A549 (cell line): ENCODE results near the gene PSEN2. TPM values are rescaled to one million over a fixed set of nuclear protein-coding genes. Genes with fewer than 3 reads are reported as not detected.
"Not testable (repeated sequence)": the region's sequence is repeated elsewhere in the genome, so short reads cannot be mapped to it uniquely, and the experiment has no call there.

Experiments used
- ATAC-seq, 2 experiments: fragments of 200-7000 bp in 1 of 2; fragments of >200 bp in 1 of 2; cut with Nextera tagmentation in 1 of 2; cut with Tn5 transposase in 1 of 2; 3 replicates each; pipeline versions ENCODE4 v1.8.0 to v1.9.1; 2018 to 2020; ENCODE audit warnings: mild to moderate bottlenecking in 1 of 2, moderate library complexity in 1 of 2
- CTCF ChIA-PET: fragments of 300-600 bp; sonication (Branson Sonifier 250); formaldehyde crosslinking; extraction: SDS; loops from one replicate; lab custom pipeline; 2021; ENCODE audit warnings: antibody characterized with exemption, inconsistent platforms; lab: Yijun Ruan, JAX
- POLR2A ChIA-PET: fragments of 350-600 bp; formaldehyde crosslinking; extraction: SDS; loops from one replicate; lab custom pipeline; 2021; ENCODE audit warnings: antibody characterized with exemption, inconsistent platforms; lab: Yijun Ruan, JAX
- DNase-seq, 2 experiments: peaks; one replicate each; pipeline versions ENCODE4 v3.0.0 to v3.0.0-alpha.2; 2011 to 2016; ENCODE audit warnings: low read depth in 1 of 2, low spot score in 1 of 2
- FAIRE-seq: peaks from 2 replicates; lab custom pipeline; 2011; peaks lifted over from hg19 to GRCh38; lab: Jason Lieb, UNC
- H3K27ac ChIP-seq, 2 experiments: fragments of >200 bp; sonication (Bioruptor Twin); formaldehyde crosslinking; 3 replicates each; pipeline ENCODE4 v1.5.1; 2016 to 2017
- H3K4me1 ChIP-seq: fragments of >200 bp; sonication (Bioruptor Twin); formaldehyde crosslinking; 3 replicates; pipeline ENCODE4 v1.6.1; 2016
- H3K4me2 ChIP-seq: fragments of >200 bp; sonication (Bioruptor Twin); formaldehyde crosslinking; 3 replicates; pipeline ENCODE4 v1.6.1; 2016
- H3K4me3 ChIP-seq: fragments of >200 bp; sonication (Bioruptor Twin); formaldehyde crosslinking; 3 replicates; pipeline ENCODE4 v1.5.1; 2016
- H3K9me3 ChIP-seq: fragments of >200 bp; sonication (Bioruptor Twin); formaldehyde crosslinking; 3 replicates; pipeline ENCODE4 v1.6.1; 2016
- ATOH8 ChIP-seq: fragments of 250-450 bp; sonication (Bioruptor Pico); IDR thresholded peaks from 2 replicates; pipeline ENCODE4 v1.5.0; 2020; ENCODE audit warnings: low read depth, mild to moderate bottlenecking, moderate library complexity
- BHLHE40 ChIP-seq: IDR thresholded peaks from 2 replicates; pipeline ENCODE4 v1.6.1; 2012; ENCODE audit warnings: low read depth, low read length, inconsistent platforms
- CBX8 ChIP-seq: fragments of 200-600 bp; sonication (generic); IDR thresholded peaks from 2 replicates; pipeline ENCODE4 v1.6.1; 2016
- CHD4 ChIP-seq: fragments of 200-600 bp; sonication (generic); IDR thresholded peaks from 2 replicates; pipeline ENCODE4 v1.6.1; 2016; ENCODE audit warnings: antibody characterized with exemption, mild to moderate bottlenecking, borderline replicate concordance
- E2F6 ChIP-seq: IDR thresholded peaks from 2 replicates; pipeline ENCODE4 v1.6.1; 2012; ENCODE audit warnings: low read depth, borderline replicate concordance
- EHMT2 ChIP-seq: fragments of 200-600 bp; sonication (generic); IDR thresholded peaks from 2 replicates; pipeline ENCODE4 v1.6.1; 2016; ENCODE audit warnings: antibody characterized with exemption, low read depth, mild to moderate bottlenecking, moderate library complexity
- ESRRA ChIP-seq: fragments of 150-350 bp; IDR thresholded peaks from 2 replicates; pipeline ENCODE4 v1.6.1; 2014; ENCODE audit warnings: mild to moderate bottlenecking, low read length, borderline replicate concordance
- FOSB ChIP-seq: fragments of 250-450 bp; sonication (Bioruptor Pico); IDR thresholded peaks from 2 replicates; pipeline ENCODE4 v1.5.0; 2020; ENCODE audit warnings: mild to moderate bottlenecking, moderate library complexity
- FOSL2 ChIP-seq, 2 experiments: fragments of 450-650 bp in 1 of 2; fragments of >200 bp in 1 of 2; sonication (Bioruptor Twin) in 1 of 2; formaldehyde crosslinking; IDR thresholded peaks; 2 replicates each; pipeline versions ENCODE4 v1.5.0 to v1.6.1; 2016 to 2020; ENCODE audit warnings: mild to moderate bottlenecking in 1 of 2, moderate library complexity in 1 of 2
- GATA3 ChIP-seq: IDR thresholded peaks from 2 replicates; pipeline ENCODE4 v1.6.1; 2012; ENCODE audit warnings: borderline replicate concordance
- HDAC2 ChIP-seq: fragments of 200-600 bp; sonication (generic); IDR thresholded peaks from 2 replicates; pipeline ENCODE4 v1.6.1; 2016
- HEYL ChIP-seq: fragments of 250-450 bp; sonication (Bioruptor Pico); IDR thresholded peaks from 2 replicates; pipeline ENCODE4 v1.8.0; 2021; ENCODE audit warnings: mild to moderate bottlenecking, moderate library complexity
- HOXB13 ChIP-seq: fragments of 250-450 bp; sonication (Bioruptor Pico); IDR thresholded peaks from 2 replicates; pipeline ENCODE4 v1.5.0; 2020; ENCODE audit warnings: low read depth, mild to moderate bottlenecking, moderate library complexity
- HOXB5 ChIP-seq: fragments of 250-450 bp; sonication (Bioruptor Pico); IDR thresholded peaks from 2 replicates; pipeline ENCODE4 v1.5.0; 2020; ENCODE audit warnings: mild to moderate bottlenecking, moderate library complexity
- JUNB ChIP-seq: fragments of >200 bp; sonication (Bioruptor Twin); formaldehyde crosslinking; IDR thresholded peaks from 2 replicates; pipeline ENCODE4 v1.6.1; 2016
- KDM1A ChIP-seq: fragments of 200-600 bp; sonication (generic); IDR thresholded peaks from 2 replicates; pipeline ENCODE4 v1.6.1; 2016; ENCODE audit warnings: low read depth, mild to moderate bottlenecking
- KDM5A ChIP-seq: fragments of 200-600 bp; sonication (generic); IDR thresholded peaks from 2 replicates; pipeline ENCODE4 v1.6.1; 2016; ENCODE audit warnings: antibody characterized with exemption, mild to moderate bottlenecking
- MAZ ChIP-seq: fragments of 150-350 bp; IDR thresholded peaks from 2 replicates; pipeline ENCODE4 v1.6.1; 2014; ENCODE audit warnings: antibody characterized with exemption, low read depth, low read length, borderline replicate concordance
- MYC ChIP-seq: IDR thresholded peaks from 2 replicates; pipeline ENCODE4 v1.6.1; 2012; ENCODE audit warnings: mild to moderate bottlenecking, inconsistent platforms, low read length, improper control_type of control experiment, borderline replicate concordance
- PHF8 ChIP-seq: fragments of 200-600 bp; sonication (generic); IDR thresholded peaks from 2 replicates; pipeline ENCODE4 v1.6.1; 2016; ENCODE audit warnings: low read depth, mild to moderate bottlenecking, antibody characterized with exemption, moderate library complexity, borderline replicate concordance
- RAD21 ChIP-seq, 2 experiments: fragments of >200 bp in 1 of 2; sonication (Bioruptor Twin) in 1 of 2; formaldehyde crosslinking in 1 of 2; IDR thresholded peaks in 1 of 2; conservative IDR thresholded peaks in 1 of 2; 2 replicates in 1 of 2; 3 replicates in 1 of 2; pipeline ENCODE4 v1.6.1; 2012 to 2018; ENCODE audit warnings: inconsistent platforms in 1 of 2
- RFX5 ChIP-seq: fragments of 450-650 bp; IDR thresholded peaks from 2 replicates; pipeline ENCODE4 v1.7.1; 2014; ENCODE audit warnings: antibody characterized with exemption, mild to moderate bottlenecking, moderate library complexity
- RNF2 ChIP-seq: fragments of 200-600 bp; sonication (generic); IDR thresholded peaks from 2 replicates; pipeline ENCODE4 v1.6.1; 2016; ENCODE audit warnings: low read depth, mild to moderate bottlenecking, antibody characterized with exemption, moderate library complexity, borderline replicate concordance
- SMC3 ChIP-seq: fragments of >200 bp; sonication (Bioruptor Twin); formaldehyde crosslinking; IDR thresholded peaks from 3 replicates; pipeline ENCODE4 v1.6.1; 2018; ENCODE audit warnings: inconsistent platforms
- SREBF2 ChIP-seq: fragments of 450-650 bp; IDR thresholded peaks from 2 replicates; pipeline ENCODE4 v1.6.1; 2014; ENCODE audit warnings: mild to moderate bottlenecking, moderate library complexity
- ZC3H11A ChIP-seq: fragments of 450-650 bp; IDR thresholded peaks from 2 replicates; pipeline ENCODE4 v1.6.1; 2014; ENCODE audit warnings: antibody characterized with exemption, mild to moderate bottlenecking
- ZFP36 ChIP-seq: fragments of 450-650 bp; IDR thresholded peaks from 2 replicates; pipeline ENCODE4 v1.6.1; 2014; ENCODE audit warnings: borderline replicate concordance; ENCODE audit not compliant: partially characterized antibody
- ZNF302 ChIP-seq: fragments of 250-450 bp; sonication (Bioruptor Pico); IDR thresholded peaks from 2 replicates; pipeline ENCODE4 v1.9.0; 2021; ENCODE audit warnings: inconsistent platforms, mild to moderate bottlenecking, moderate library complexity
- WGBS: methylation state at CpG from one replicate; pipeline ENCODE4 v1.1.6; 2017; ENCODE audit errors: missing lambda C conversion rate; 5-methylcytosine and 5-hydroxymethylcytosine counted together
- polyA plus RNA-seq, 4 experiments: library from polyadenylated mRNA; depleted of rRNA in 3 of 4; stranded (reverse); fragments of >200 nt; fragmentation: RNase III in 1 of 4; extraction: RNeasy Plus Mini Kit Qiagen cat#74134 plus additional on column Dnase treatment in 1 of 4; gene quantifications; 2 replicates in 3 of 4; 3 replicates in 1 of 4; pipeline ENCODE4 v1.2.3, GENCODE V29; 2011 to 2017

PSEN2 gene
- polyA plus RNA-seq, 2 of the 4 experiments (the other 2 are of a cell fraction): 23.4 to 24.2 TPM

GRCh38 chr1:226838456-226838855 is 32.0 kb upstream of the PSEN2 start:
- no peak for DNase-seq
- ChIA-PET POLR2A (no interaction called here), CTCF (interaction anchor here (0.5 to 3.1 kb wide), 2 partner anchors 10 to 435 kb away, joined by 3 to 13 read pairs; no protein-coding TSS in a partner anchor)
- H3K27ac ChIP-seq: no peak overlapping the region
- TF ChIP-seq ESRRA: no peak
- no peak for TF ChIP-seq RNF2
- TF ChIP-seq ATOH8 (CRISPR knock-in tag): no peak
- no peak for TF ChIP-seq KDM5A
- no peak for TF ChIP-seq SMC3
- no peak for TF ChIP-seq PHF8
- TF ChIP-seq RFX5: no peak
- FAIRE-seq: no peak
- ATAC-seq: no peak
- 64% methylated on average over 3 of the region's 3 CpGs for WGBS
- no peak overlapping the region for H3K4me2 ChIP-seq
- H3K4me3 ChIP-seq: no peak overlapping the region
- H3K9me3 ChIP-seq: no peaks in the 10 kb centered on the region
- H3K4me1 ChIP-seq: no peaks in the 10 kb centered on the region

GRCh38 chr1:226845624-226846023 is 24.8 kb upstream of the PSEN2 start:
- no peak overlapping the region for H3K4me3 ChIP-seq
- ChIA-PET CTCF (interaction anchor here (1.2 kb wide), 1 partner anchor 19 kb away, joined by 3 read pairs; no protein-coding TSS in a partner anchor), POLR2A (no interaction called here)
- FAIRE-seq (no peak), ATAC-seq (no peak), DNase-seq (no peak)
- H3K4me1 ChIP-seq: no peaks in the 10 kb centered on the region
- no peak for TF ChIP-seq KDM1A
- no peak for TF ChIP-seq HDAC2
- no peak for TF ChIP-seq GATA3
- TF ChIP-seq PHF8: no peak
- no peak for TF ChIP-seq SREBF2
- TF ChIP-seq E2F6: no peak
- no peak for TF ChIP-seq FOSL2 (IDR thresholded peaks at IDR 0.05)
- TF ChIP-seq FOSL2 (CRISPR knock-in tag; IDR thresholded peaks at IDR 0.05): no peak
- no peak for TF ChIP-seq FOSB (CRISPR knock-in tag)
- TF ChIP-seq ZFP36: no peak
- no peak for TF ChIP-seq MAZ
- TF ChIP-seq CBX8: no peak
- no peak for TF ChIP-seq HOXB5 (CRISPR knock-in tag)
- no peak overlapping the region for H3K4me2 ChIP-seq
- no peak overlapping the region for H3K27ac ChIP-seq
- no peaks in the 10 kb centered on the region for H3K9me3 ChIP-seq

- no peak for FAIRE-seq
- POLR2A ChIA-PET: no interaction called here
- TF ChIP-seq HDAC2 (no peak), HEYL (CRISPR knock-in tag) (no peak), ZFP36 (no peak), GATA3 (no peak), CHD4 (no peak), KDM5A (no peak), MYC (no peak), ZNF302 (no peak), JUNB (no peak), RAD21 (conservative IDR thresholded peaks at IDR 0.05 in 1 of 2, IDR thresholded peaks at IDR 0.05 in 1 of 2) (no peak), BHLHE40 (no peak), MAZ (no peak), RNF2 (no peak), EHMT2 (no peak), HOXB13 (CRISPR knock-in tag) (no peak), ZC3H11A (no peak), FOSB (CRISPR knock-in tag) (no peak), FOSL2 (IDR thresholded peaks at IDR 0.05) (no peak), FOSL2 (CRISPR knock-in tag; IDR thresholded peaks at IDR 0.05) (no peak)
- WGBS: 75% methylated on average over 1 of the region's 1 CpG
- DNase-seq: no peak
- CTCF ChIA-PET: interaction anchor here (1.3 kb wide), 1 partner anchor 19 kb away, joined by 5 read pairs; no protein-coding TSS in a partner anchor
- H3K4me1 ChIP-seq: no peaks in the 10 kb centered on the region
- H3K9me3 ChIP-seq: no peaks in the 10 kb centered on the region
- no peak overlapping the region for H3K27ac ChIP-seq
- no peak overlapping the region for H3K4me3 ChIP-seq
- no peak for ATAC-seq
- H3K4me2 ChIP-seq: no peak overlapping the region
These were observed 23.6 kb upstream of the PSEN2 start for GRCh38 chr1:226846786-226847185.

DNA sequence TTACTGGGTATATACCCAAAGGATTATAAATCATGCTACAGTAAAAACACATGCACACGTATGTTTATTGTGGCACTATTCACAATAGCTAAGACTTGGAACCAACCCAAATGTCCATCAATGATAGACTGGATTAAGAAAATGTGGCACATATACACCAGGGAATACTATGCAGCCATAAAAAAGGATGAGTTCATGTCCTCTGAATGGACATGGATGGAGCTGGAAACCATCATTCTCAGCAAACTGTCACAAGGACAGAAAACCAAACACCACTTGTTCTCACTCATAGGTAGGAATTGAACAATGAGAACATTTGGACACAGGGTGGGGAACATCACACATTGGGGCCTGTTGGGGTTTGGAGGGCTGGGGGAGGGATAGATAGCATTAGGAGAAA is 15.9 kb upstream of the PSEN2 start:
- FAIRE-seq, ATAC-seq, H3K4me3 ChIP-seq, DNase-seq, H3K4me1 ChIP-seq, H3K4me2 ChIP-seq, H3K9me3 ChIP-seq, POLR2A ChIA-PET, CTCF ChIA-PET, H3K27ac ChIP-seq: not testable (repeated sequence)
- WGBS: 85% methylated on average over 1 of the region's 1 CpG
